WTC11 (cell line): ENCODE data around the gene ETFB. TPM values are rescaled to one million over a fixed set of nuclear protein-coding genes. Genes with fewer than 3 reads are reported as not detected.

Experiments used
- ARID4B ChIP-seq: sonication (generic); formaldehyde crosslinking; IDR thresholded peaks from 2 replicates; pipeline ENCODE4 v1.8.0; 2023; ENCODE audit warnings: missing genetic modification reagents, mild to moderate bottlenecking, borderline replicate concordance
- E2F1 ChIP-seq: sonication (generic); formaldehyde crosslinking; IDR thresholded peaks from 2 replicates; pipeline ENCODE4 v1.8.0; 2022; ENCODE audit warnings: mild to moderate bottlenecking, missing genetic modification reagents
- ERG ChIP-seq: fragments of 250-450 bp; sonication (Bioruptor Pico); IDR thresholded peaks from 2 replicates; pipeline ENCODE4 v1.8.0; 2021; ENCODE audit warnings: mild to moderate bottlenecking
- FOXJ3 ChIP-seq: sonication (generic); formaldehyde crosslinking; IDR thresholded peaks from 2 replicates; pipeline ENCODE4 v1.9.0; 2021; ENCODE audit warnings: missing genetic modification reagents, mild to moderate bottlenecking, borderline replicate concordance
- FOXP4 ChIP-seq: sonication (generic); formaldehyde crosslinking; IDR thresholded peaks from 2 replicates; pipeline ENCODE4 v1.8.0; 2022; ENCODE audit warnings: mild to moderate bottlenecking, missing genetic modification reagents
- IRF2 ChIP-seq: sonication (generic); formaldehyde crosslinking; IDR thresholded peaks from 2 replicates; pipeline ENCODE4 v1.8.0; 2022; ENCODE audit warnings: low read depth, missing genetic modification reagents, borderline replicate concordance
- MXD4 ChIP-seq: fragments of 250-450 bp; sonication (Bioruptor Pico); IDR thresholded peaks from 2 replicates; pipeline ENCODE4 v1.8.0; 2021; ENCODE audit warnings: mild to moderate bottlenecking, moderate library complexity, borderline replicate concordance
- NFYB ChIP-seq: sonication (generic); formaldehyde crosslinking; conservative IDR thresholded peaks from 2 replicates; pipeline ENCODE4 v1.8.0; 2022; ENCODE audit warnings: low read depth, missing genetic modification reagents
- RELA ChIP-seq: sonication (generic); formaldehyde crosslinking; IDR thresholded peaks from 2 replicates; pipeline ENCODE4 v1.8.1; 2022; ENCODE audit warnings: missing genetic modification reagents, mild to moderate bottlenecking, borderline replicate concordance
- RORB ChIP-seq: fragments of 250-450 bp; sonication (Bioruptor Pico); IDR thresholded peaks from 2 replicates; pipeline ENCODE4 v1.9.0; 2021; ENCODE audit warnings: mild to moderate bottlenecking
- TCF7 ChIP-seq: sonication (generic); formaldehyde crosslinking; IDR thresholded peaks from 2 replicates; pipeline ENCODE4 v1.8.0; 2022; ENCODE audit warnings: mild to moderate bottlenecking, low read depth, missing genetic modification reagents, moderate library complexity
- ZBTB43 ChIP-seq: sonication (generic); formaldehyde crosslinking; IDR thresholded peaks from 2 replicates; pipeline ENCODE4 v1.8.1; 2023; ENCODE audit warnings: mild to moderate bottlenecking, missing genetic modification reagents
- ZNF317 ChIP-seq: sonication (generic); formaldehyde crosslinking; IDR thresholded peaks from 2 replicates; pipeline ENCODE4 v1.8.1; 2023; ENCODE audit warnings: low read depth, mild to moderate bottlenecking, moderate library complexity, missing genetic modification reagents, borderline replicate concordance
- total RNA-seq: library from RNA; stranded (reverse); gene quantifications from 3 replicates; pipeline ENCODE4 v1.2.3, GENCODE V29; 2021
- TF ChIP-seq, protein P1 (sequence below): sonication (generic); formaldehyde crosslinking; conservative IDR thresholded peaks from 2 replicates; pipeline ENCODE4 v1.8.1; 2022; ENCODE audit warnings: mild to moderate bottlenecking, missing genetic modification reagents
- TF ChIP-seq, protein P2 (sequence below): sonication (generic); formaldehyde crosslinking; IDR thresholded peaks from 2 replicates; pipeline ENCODE4 v1.8.0; 2022; ENCODE audit warnings: mild to moderate bottlenecking, missing genetic modification reagents
- TF ChIP-seq, protein P3 (sequence below): sonication (generic); formaldehyde crosslinking; IDR thresholded peaks from 2 replicates; pipeline ENCODE4 v1.8.1; 2022; ENCODE audit warnings: mild to moderate bottlenecking, moderate library complexity, missing genetic modification reagents
- TF ChIP-seq, protein P4 (sequence below): sonication (generic); formaldehyde crosslinking; IDR thresholded peaks from 2 replicates; pipeline ENCODE4 v1.8.1; 2023; ENCODE audit warnings: mild to moderate bottlenecking, missing genetic modification reagents, moderate library complexity
- TF ChIP-seq, protein P5 (sequence below): sonication (generic); formaldehyde crosslinking; IDR thresholded peaks from 2 replicates; pipeline ENCODE4 v1.8.1; 2023; ENCODE audit warnings: mild to moderate bottlenecking, moderate library complexity, missing genetic modification reagents
- TF ChIP-seq, protein P6 (sequence below): fragments of 200-600 bp; IDR thresholded peaks from 2 replicates; pipeline ENCODE4 v1.8.0; 2022; ENCODE audit warnings: antibody characterized with exemption

The ETFB gene
- total RNA-seq, 1 experiment from 2014 or later, result 60.6 TPM

DNA sequence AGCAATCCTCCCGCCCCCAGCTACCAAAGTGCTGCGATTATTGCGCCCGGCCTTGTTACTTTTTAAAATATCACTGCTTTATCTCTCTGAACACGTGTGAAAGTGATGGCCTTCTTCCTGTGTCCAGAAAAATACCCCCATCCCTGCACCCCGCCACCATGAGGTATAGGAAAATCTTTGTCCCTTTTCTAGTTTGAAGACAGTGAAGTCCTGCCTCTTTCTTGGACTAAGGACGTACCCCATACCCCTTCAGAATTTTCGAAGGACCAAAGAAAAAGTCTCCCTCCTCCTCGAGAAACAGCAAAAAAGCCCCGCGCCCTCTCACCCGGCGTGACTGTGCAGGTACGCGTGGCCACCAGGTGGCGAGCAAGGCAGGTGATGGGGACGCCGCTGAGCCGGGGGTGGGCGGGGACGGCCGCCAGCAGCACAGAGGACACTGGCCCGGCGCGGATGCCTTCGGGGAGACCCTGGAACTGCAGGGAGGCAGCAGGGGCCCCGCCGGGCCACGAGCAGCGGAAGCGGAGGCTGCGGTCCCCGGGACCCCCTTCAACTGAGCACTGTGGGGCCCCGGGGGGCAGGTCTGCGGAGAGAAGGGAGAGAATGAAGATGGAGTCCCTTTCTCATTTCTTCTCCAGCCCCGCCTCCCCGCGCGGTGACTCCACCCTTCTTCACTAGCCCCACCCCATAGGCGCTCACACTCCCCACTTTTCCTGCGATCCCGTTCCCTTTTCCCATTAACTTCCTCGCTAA is 27.4 kb downstream of the ETFB start (continued):
- no peak for TF ChIP-seq RORB
- TF ChIP-seq ERG, result no peak
- no peak for TF ChIP-seq NFYB (CRISPR knock-in tag)
- no peak for TF ChIP-seq RELA (CRISPR knock-in tag)
- TF ChIP-seq, protein P1, sequence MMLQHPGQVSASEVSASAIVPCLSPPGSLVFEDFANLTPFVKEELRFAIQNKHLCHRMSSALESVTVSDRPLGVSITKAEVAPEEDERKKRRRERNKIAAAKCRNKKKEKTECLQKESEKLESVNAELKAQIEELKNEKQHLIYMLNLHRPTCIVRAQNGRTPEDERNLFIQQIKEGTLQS (CRISPR knock-in tag), result no peak
- TF ChIP-seq IRF2, result no peak
- TF ChIP-seq, protein P2, sequence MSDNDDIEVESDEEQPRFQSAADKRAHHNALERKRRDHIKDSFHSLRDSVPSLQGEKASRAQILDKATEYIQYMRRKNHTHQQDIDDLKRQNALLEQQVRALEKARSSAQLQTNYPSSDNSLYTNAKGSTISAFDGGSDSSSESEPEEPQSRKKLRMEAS (CRISPR knock-in tag), result peak; percentile 62; the same call in 1 of the 2 replicates
- no peak for TF ChIP-seq FOXJ3 (CRISPR knock-in tag)
- no peak for TF ChIP-seq TCF7 (CRISPR knock-in tag)
- TF ChIP-seq, protein P3, sequence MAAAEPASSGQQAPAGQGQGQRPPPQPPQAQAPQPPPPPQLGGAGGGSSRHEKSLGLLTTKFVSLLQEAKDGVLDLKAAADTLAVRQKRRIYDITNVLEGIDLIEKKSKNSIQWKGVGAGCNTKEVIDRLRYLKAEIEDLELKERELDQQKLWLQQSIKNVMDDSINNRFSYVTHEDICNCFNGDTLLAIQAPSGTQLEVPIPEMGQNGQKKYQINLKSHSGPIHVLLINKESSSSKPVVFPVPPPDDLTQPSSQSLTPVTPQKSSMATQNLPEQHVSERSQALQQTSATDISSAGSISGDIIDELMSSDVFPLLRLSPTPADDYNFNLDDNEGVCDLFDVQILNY, result no peak
- TF ChIP-seq E2F1, result no peak
- TF ChIP-seq ZNF317, result 0 out of 2 replicates have a peak, but pooled peaks have one; percentile 41
- TF ChIP-seq MXD4 (CRISPR knock-in tag), result no peak
- no peak for TF ChIP-seq FOXP4 (CRISPR knock-in tag)
- TF ChIP-seq, protein P4, sequence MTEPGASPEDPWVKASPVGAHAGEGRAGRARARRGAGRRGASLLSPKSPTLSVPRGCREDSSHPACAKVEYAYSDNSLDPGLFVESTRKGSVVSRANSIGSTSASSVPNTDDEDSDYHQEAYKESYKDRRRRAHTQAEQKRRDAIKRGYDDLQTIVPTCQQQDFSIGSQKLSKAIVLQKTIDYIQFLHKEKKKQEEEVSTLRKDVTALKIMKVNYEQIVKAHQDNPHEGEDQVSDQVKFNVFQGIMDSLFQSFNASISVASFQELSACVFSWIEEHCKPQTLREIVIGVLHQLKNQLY, result no peak
- TF ChIP-seq ARID4B (CRISPR knock-in tag), result no peak; the same call in 1 of the 2 replicates
- TF ChIP-seq, protein P5, sequence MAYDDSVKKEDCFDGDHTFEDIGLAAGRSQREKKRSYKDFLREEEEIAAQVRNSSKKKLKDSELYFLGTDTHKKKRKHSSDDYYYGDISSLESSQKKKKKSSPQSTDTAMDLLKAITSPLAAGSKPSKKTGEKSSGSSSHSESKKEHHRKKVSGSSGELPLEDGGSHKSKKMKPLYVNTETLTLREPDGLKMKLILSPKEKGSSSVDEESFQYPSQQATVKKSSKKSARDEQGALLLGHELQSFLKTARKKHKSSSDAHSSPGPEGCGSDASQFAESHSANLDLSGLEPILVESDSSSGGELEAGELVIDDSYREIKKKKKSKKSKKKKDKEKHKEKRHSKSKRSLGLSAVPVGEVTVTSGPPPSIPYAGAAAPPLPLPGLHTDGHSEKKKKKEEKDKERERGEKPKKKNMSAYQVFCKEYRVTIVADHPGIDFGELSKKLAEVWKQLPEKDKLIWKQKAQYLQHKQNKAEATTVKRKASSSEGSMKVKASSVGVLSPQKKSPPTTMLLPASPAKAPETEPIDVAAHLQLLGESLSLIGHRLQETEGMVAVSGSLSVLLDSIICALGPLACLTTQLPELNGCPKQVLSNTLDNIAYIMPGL (CRISPR knock-in tag), result peak; percentile 63; the same call in 1 of the 2 replicates
- TF ChIP-seq, protein P6, sequence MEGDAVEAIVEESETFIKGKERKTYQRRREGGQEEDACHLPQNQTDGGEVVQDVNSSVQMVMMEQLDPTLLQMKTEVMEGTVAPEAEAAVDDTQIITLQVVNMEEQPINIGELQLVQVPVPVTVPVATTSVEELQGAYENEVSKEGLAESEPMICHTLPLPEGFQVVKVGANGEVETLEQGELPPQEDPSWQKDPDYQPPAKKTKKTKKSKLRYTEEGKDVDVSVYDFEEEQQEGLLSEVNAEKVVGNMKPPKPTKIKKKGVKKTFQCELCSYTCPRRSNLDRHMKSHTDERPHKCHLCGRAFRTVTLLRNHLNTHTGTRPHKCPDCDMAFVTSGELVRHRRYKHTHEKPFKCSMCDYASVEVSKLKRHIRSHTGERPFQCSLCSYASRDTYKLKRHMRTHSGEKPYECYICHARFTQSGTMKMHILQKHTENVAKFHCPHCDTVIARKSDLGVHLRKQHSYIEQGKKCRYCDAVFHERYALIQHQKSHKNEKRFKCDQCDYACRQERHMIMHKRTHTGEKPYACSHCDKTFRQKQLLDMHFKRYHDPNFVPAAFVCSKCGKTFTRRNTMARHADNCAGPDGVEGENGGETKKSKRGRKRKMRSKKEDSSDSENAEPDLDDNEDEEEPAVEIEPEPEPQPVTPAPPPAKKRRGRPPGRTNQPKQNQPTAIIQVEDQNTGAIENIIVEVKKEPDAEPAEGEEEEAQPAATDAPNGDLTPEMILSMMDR, result peak; percentile 69
- no peak for TF ChIP-seq ZBTB43
